H1 (cell line): ENCODE results near the gene PDE1C. TPM values are rescaled to one million over a fixed set of nuclear protein-coding genes. Genes with fewer than 3 reads are reported as not detected.
A peak's percentile ranks its signal among the peaks of the same experiment; 100 is the strongest.

Source experiments
- CTCF ChIA-PET: fragments of 300-600 bp; sonication (Branson Sonifier 250); formaldehyde crosslinking; loops from one replicate; lab custom pipeline; 2021; ENCODE audit not compliant: partially characterized antibody; lab: Charles Lee
- POLR2A ChIA-PET: fragments of 300-600 bp; sonication (Branson Sonifier 250); formaldehyde crosslinking; loops from one replicate; lab custom pipeline; 2021; ENCODE audit warnings: inconsistent platforms; ENCODE audit not compliant: partially characterized antibody; lab: Charles Lee
- DNase-seq, 2 experiments: peaks; one replicate each; pipeline versions ENCODE4 v3.0.0 to v3.0.0-alpha.2; 2010 to 2022; ENCODE audit warnings: low spot score in 2 of 2, low read depth in 1 of 2, mixed read lengths in 1 of 2
- FAIRE-seq: peaks from 2 replicates; lab custom pipeline; 2011; peaks lifted over from hg19 to GRCh38; lab: Jason Lieb, UNC
- H2AFZ ChIP-seq: 2 replicates; pipeline ENCODE4 v1.8.1; 2012; ENCODE audit warnings: low read length, inconsistent platforms
- H2AK5ac ChIP-seq: 2 replicates; pipeline ENCODE4 v1.6.1; 2013; ENCODE audit warnings: low read depth, low read length
- H2BK120ac ChIP-seq: replicated peaks from 2 replicates; pipeline ENCODE3; 2013; ENCODE audit warnings: low read depth, low read length, inconsistent platforms
- H2BK12ac ChIP-seq: 2 replicates; pipeline ENCODE4 v1.6.1; 2013; ENCODE audit warnings: low read depth, low read length
- H2BK15ac ChIP-seq: 2 replicates; pipeline ENCODE4 v1.6.1; 2013; ENCODE audit warnings: low read length
- H2BK20ac ChIP-seq: 2 replicates; pipeline ENCODE4 v1.6.1; 2013; ENCODE audit warnings: low read length
- H2BK5ac ChIP-seq: 2 replicates; pipeline ENCODE4 v1.6.1; 2013; ENCODE audit warnings: low read depth, low read length
- H3K14ac ChIP-seq: 2 replicates; pipeline ENCODE4 v1.6.1; 2013; ENCODE audit warnings: inconsistent platforms; ENCODE audit not compliant: insufficient read length
- H3K18ac ChIP-seq: 2 replicates; pipeline ENCODE4 v1.6.1; 2013; ENCODE audit warnings: low read length; ENCODE audit errors: extremely low read depth
- H3K23ac ChIP-seq: 2 replicates; pipeline ENCODE4 v1.6.1; 2013; ENCODE audit warnings: inconsistent platforms; ENCODE audit not compliant: insufficient read length
- H3K23me2 ChIP-seq: 2 replicates; pipeline ENCODE4 v1.6.1; 2013; ENCODE audit warnings: low read depth, low read length
- H3K27ac ChIP-seq: 2 replicates; pipeline ENCODE4 v1.6.1; 2011; ENCODE audit warnings: low read depth, low read length, inconsistent platforms
- H3K27me3 ChIP-seq, 4 experiments: replicated peaks in 1 of 4; 1 replicate in 1 of 4; 2 replicates in 3 of 4; pipeline versions ENCODE4 v1.6.1 to v1.8.1; 2011 to 2013; ENCODE audit warnings: low read length in 3 of 4, mild to moderate bottlenecking in 3 of 4, inconsistent platforms in 2 of 4, mixed read lengths in 2 of 4, moderate library complexity in 1 of 4; ENCODE audit not compliant: control insufficient read depth in 3 of 4, insufficient read depth in 3 of 4; ENCODE audit errors: extremely low read depth in 1 of 4
- H3K36me3 ChIP-seq, 4 experiments: 2 replicates each; pipeline versions ENCODE4 v1.6.1 to v1.8.1; 2011 to 2013; ENCODE audit warnings: mild to moderate bottlenecking in 4 of 4, low read length in 3 of 4, moderate library complexity in 2 of 4, control low read depth in 1 of 4, inconsistent platforms in 1 of 4; ENCODE audit not compliant: insufficient read depth in 4 of 4, control insufficient read depth in 2 of 4
- H3K4ac ChIP-seq: replicated peaks from 2 replicates; pipeline ENCODE3; 2013; ENCODE audit warnings: low read length, low read depth, mixed read lengths, inconsistent platforms; ENCODE audit not compliant: insufficient read length
- H3K4me1 ChIP-seq, 4 experiments: replicated peaks in 1 of 4; 1 replicate in 1 of 4; 2 replicates in 3 of 4; pipeline versions ENCODE4 v1.6.1 to v1.8.1; 2011 to 2013; ENCODE audit warnings: low read length in 3 of 4, inconsistent platforms in 2 of 4, mixed read lengths in 1 of 4; ENCODE audit not compliant: insufficient read depth in 4 of 4, control insufficient read depth in 3 of 4
- H3K4me2 ChIP-seq, 2 experiments: 2 replicates each; pipeline versions ENCODE4 v1.6.1 to v1.8.1; 2011 to 2013; ENCODE audit warnings: low read depth in 2 of 2, low read length in 2 of 2, control low read depth in 1 of 2, inconsistent platforms in 1 of 2, mild to moderate bottlenecking in 1 of 2; ENCODE audit not compliant: insufficient read depth in 1 of 2
- H3K4me3 ChIP-seq, 4 experiments: fragments of 200-600, 300-600 bp in 1 of 4; sonication (generic), shearing (Covaris generic), sonication (Bioruptor Twin) in 1 of 4; 2 replicates each; pipeline versions ENCODE4 v1.5.1 to v1.8.1; 2011 to 2016; ENCODE audit warnings: low read length in 4 of 4, low read depth in 3 of 4, control low read depth in 2 of 4, inconsistent platforms in 2 of 4, mild to moderate bottlenecking in 2 of 4, mixed read lengths in 1 of 4, moderate library complexity in 1 of 4; ENCODE audit not compliant: insufficient read depth in 2 of 4; ENCODE audit errors: extremely low read depth in 1 of 4
- H3K56ac ChIP-seq: replicated peaks from 2 replicates; pipeline ENCODE3; 2013; ENCODE audit warnings: low read depth, mild to moderate bottlenecking, mixed read lengths, low read length, inconsistent platforms; ENCODE audit not compliant: insufficient read length
- H3K79me1 ChIP-seq: 2 replicates; pipeline ENCODE4 v1.6.1; 2013; ENCODE audit warnings: low read depth, low read length, control low read depth
- H3K79me2 ChIP-seq, 2 experiments: 2 replicates each; pipeline versions ENCODE4 v1.6.1 to v1.8.1; 2012 to 2013; ENCODE audit warnings: low read length in 2 of 2, mild to moderate bottlenecking in 2 of 2, inconsistent platforms in 1 of 2; ENCODE audit not compliant: insufficient read depth in 2 of 2, control insufficient read depth in 1 of 2
- H3K9ac ChIP-seq, 4 experiments: replicated peaks in 1 of 4; 1 replicate in 1 of 4; 2 replicates in 3 of 4; pipeline versions ENCODE4 v1.6.1 to v1.8.1; 2011 to 2013; ENCODE audit warnings: low read depth in 3 of 4, low read length in 3 of 4, control low read depth in 2 of 4, mild to moderate bottlenecking in 2 of 4, moderate library complexity in 2 of 4, inconsistent platforms in 1 of 4; ENCODE audit errors: extremely low read depth in 1 of 4
- H3K9me3 ChIP-seq, 2 experiments: 2 replicates each; pipeline versions ENCODE4 v1.6.1 to v1.8.1; 2012 to 2013; ENCODE audit warnings: mild to moderate bottlenecking in 2 of 2, moderate library complexity in 2 of 2, control low read depth in 1 of 2, inconsistent platforms in 1 of 2, low read depth in 1 of 2, low read length in 1 of 2, mixed read lengths in 1 of 2; ENCODE audit not compliant: insufficient read depth in 2 of 2
- H4K20me1 ChIP-seq, 2 experiments: replicated peaks in 1 of 2; 2 replicates each; pipeline versions ENCODE3 to v1.8.1; 2011 to 2013; ENCODE audit warnings: inconsistent platforms in 2 of 2, low read length in 2 of 2, mild to moderate bottlenecking in 1 of 2; ENCODE audit not compliant: insufficient read depth in 2 of 2, control insufficient read depth in 1 of 2
- H4K5ac ChIP-seq: 2 replicates; pipeline ENCODE4 v1.6.1; 2013; ENCODE audit warnings: low read length, low read depth, mixed read lengths, inconsistent platforms; ENCODE audit not compliant: insufficient read length
- H4K8ac ChIP-seq: 2 replicates; pipeline ENCODE4 v1.8.0; 2013; ENCODE audit warnings: mild to moderate bottlenecking, moderate library complexity, low read length, inconsistent platforms; ENCODE audit not compliant: insufficient read depth; ENCODE audit errors: extremely low read depth
- H4K91ac ChIP-seq: replicated peaks from 2 replicates; pipeline ENCODE3; 2013; ENCODE audit warnings: low read length, mixed read lengths, inconsistent platforms; ENCODE audit not compliant: insufficient read length
- ASH2L ChIP-seq: fragments of 200-600, 300-600 bp; sonication (generic); IDR thresholded peaks from one replicate; pipeline ENCODE4 v1.7.1; 2017; ENCODE audit warnings: low read length
- BACH1 ChIP-seq: IDR thresholded peaks from 2 replicates; pipeline ENCODE4 v1.6.1; 2012; ENCODE audit warnings: low read length, improper control_type of control experiment
- GABPA ChIP-seq: IDR thresholded peaks from 2 replicates; pipeline ENCODE4 v1.6.1; 2011; ENCODE audit warnings: mild to moderate bottlenecking, low read length, moderate library complexity, borderline replicate concordance; ENCODE audit not compliant: insufficient read depth
- JUND ChIP-seq: IDR thresholded peaks from 2 replicates; pipeline ENCODE4 v1.6.1; 2011; ENCODE audit warnings: mild to moderate bottlenecking, improper control_type of control experiment, low read length
- KDM4A ChIP-seq: IDR thresholded peaks from one replicate; pipeline ENCODE4 v1.7.1; 2012; ENCODE audit warnings: low read depth, mild to moderate bottlenecking, moderate library complexity, low read length, inconsistent platforms; ENCODE audit not compliant: severe bottlenecking
- MAX ChIP-seq: IDR thresholded peaks from 2 replicates; pipeline ENCODE4 v1.6.1; 2012; ENCODE audit warnings: inconsistent platforms
- POU5F1 ChIP-seq: IDR thresholded peaks from 2 replicates; pipeline ENCODE4 v1.6.1; 2011; ENCODE audit warnings: low read depth, mild to moderate bottlenecking, low read length, moderate library complexity
- SIN3A ChIP-seq, 2 experiments: IDR thresholded peaks in 1 of 2; conservative IDR thresholded peaks in 1 of 2; 2 replicates each; pipeline ENCODE4 v1.6.1; 2011 to 2012; ENCODE audit warnings: low read length in 2 of 2, improper control_type of control experiment in 1 of 2, low read depth in 1 of 2, mild to moderate bottlenecking in 1 of 2
- WGBS, 2 experiments: shearing (Covaris generic) in 1 of 2; methylation state at CpG; one replicate each; pipeline versions ENCODE4 v1.1.6 to v1.1.7; 2013 to 2015; ENCODE audit warnings: low lambda C conversion rate in 2 of 2, mixed read lengths in 2 of 2, inconsistent platforms in 1 of 2, low coverage in 1 of 2, missing lambda C conversion rate in 1 of 2; ENCODE audit not compliant: insufficient replicate concordance in 2 of 2, insufficient coverage in 1 of 2, insufficient read length in 1 of 2; ENCODE audit errors: extremely low coverage in 1 of 2, missing lambda C conversion rate in 1 of 2; 5-methylcytosine and 5-hydroxymethylcytosine counted together
- long read RNA-seq, 2 experiments: library from RNA in 1 of 2; library from capped mRNA in 1 of 2; stranded (forward); transcript quantifications; one replicate each; pipeline ENCODE4 v2.0.0, GENCODE V29; 2021; ENCODE audit warnings: inconsistent platforms in 1 of 2
- polyA minus RNA-seq, 3 experiments: library from RNA; depleted of rRNA, polyadenylated mRNA; stranded (reverse); fragments of >200 nt; gene quantifications; 1 replicate in 2 of 3; 2 replicates in 1 of 3; pipeline ENCODE4 v1.2.3, GENCODE V29; 2011
- polyA plus RNA-seq, 7 experiments: library from polyadenylated mRNA; depleted of rRNA in 3 of 7; stranded (reverse) in 5 of 7; unstranded in 2 of 7; fragments of >200 nt in 5 of 7; fragments of 200-250 nt in 2 of 7; gene quantifications; 1 replicate in 5 of 7; 2 replicates in 1 of 7; 4 replicates in 1 of 7; pipeline versions ENCODE4 v1.2.1 to v1.2.3, GENCODE V29; 2011 to 2013; ENCODE audit warnings: missing spikeins in 2 of 7, mixed read lengths in 2 of 7
- total RNA-seq: library from RNA; stranded (reverse); fragmentation: NEBNext Ultra II Directional; extraction: Animal tissue kit (Norgen Biotek cat#: 25700); gene quantifications from 2 replicates; pipeline ENCODE4 v1.2.1, GENCODE V29; 2021

Gene PDE1C
- total RNA-seq: 0.67 and 1.1 TPM in 2 replicates
- polyA plus RNA-seq (2011; rRNA removed): 0.06 and 0.11 TPM in 2 replicates
- 0.21 TPM for polyA plus RNA-seq (2011; cell fraction: cytosol; rRNA removed)
- 0.23 TPM for polyA plus RNA-seq (2011; cell fraction: nucleus; rRNA removed)
- 0.13 to 0.26 TPM (median 0.19 TPM) in 4 replicates for polyA plus RNA-seq (2012, experiment 1 of 2)
- polyA plus RNA-seq (2012, experiment 2 of 2): not detected
- polyA plus RNA-seq (2013, experiment 1 of 2): 0.20 TPM
- 0.26 TPM for polyA plus RNA-seq (2013, experiment 2 of 2)
- polyA minus RNA-seq (2011; rRNA and poly(A)+ RNA removed): 0.73 and 3.3 TPM in 2 replicates
- 0.15 TPM for polyA minus RNA-seq (2011; cell fraction: cytosol; rRNA and poly(A)+ RNA removed)
- 1.3 TPM for polyA minus RNA-seq (2011; cell fraction: nucleus; rRNA and poly(A)+ RNA removed)
- long read RNA-seq, experiment 1: 0 reads
- long read RNA-seq, experiment 2: 0 reads

DNA sequence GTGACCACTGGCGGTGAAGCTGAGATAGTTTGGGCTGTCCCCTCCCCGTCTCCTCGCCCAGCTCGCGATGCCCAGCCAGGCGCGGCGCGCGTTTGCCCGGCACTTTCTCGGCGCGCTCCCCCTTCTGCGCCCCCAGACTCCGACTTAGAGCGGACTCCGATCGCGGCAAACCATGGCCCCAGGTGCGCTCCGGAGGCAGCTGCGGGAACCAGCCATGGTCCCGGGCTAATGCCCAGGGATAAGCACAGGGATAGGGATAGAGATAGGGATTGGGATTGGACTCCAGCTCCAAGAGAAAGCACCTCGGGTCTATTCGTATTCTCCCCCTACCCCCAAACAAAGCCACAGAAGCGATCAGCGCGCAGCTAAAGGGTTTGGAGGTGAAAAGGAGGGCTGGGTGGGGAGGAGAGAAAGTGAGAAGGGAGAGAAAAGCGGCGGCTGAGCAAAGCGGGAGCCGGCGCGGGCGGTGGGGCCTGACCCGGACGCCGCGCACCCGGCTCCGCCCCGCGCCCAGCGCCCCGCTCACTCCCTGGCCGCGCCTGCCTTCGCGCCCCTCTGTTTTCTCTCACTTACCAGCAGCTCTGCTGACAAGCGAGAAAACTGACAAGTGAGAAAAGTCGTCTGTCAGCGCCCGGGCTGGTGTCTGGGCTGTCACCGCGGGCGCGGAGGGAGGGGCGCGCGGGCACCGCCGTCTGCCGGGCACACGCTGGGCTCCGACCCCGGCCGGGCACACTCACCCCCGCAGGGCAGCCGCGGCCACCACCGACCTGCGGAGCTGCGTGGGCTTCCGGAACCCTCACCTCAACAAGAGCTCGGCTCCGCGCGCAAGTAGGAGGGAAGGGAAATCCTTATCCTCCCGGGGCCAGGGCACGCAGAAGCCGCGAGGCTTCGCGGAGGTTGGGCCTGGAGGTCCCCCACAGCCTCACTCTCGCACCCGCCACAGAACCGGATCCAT, at the start of gene PDE1C:
TSS of gene PDE1C (minus strand) at position 2 of the 955 bp plus-strand sequence.
- Histone ChIP-seq H4K8ac (no peak within 1 kb of the TSS), H4K91ac (no peak within 1 kb of the TSS), H3K79me1 (no peaks in the 10 kb centered on the region), H3K56ac (no peak within 1 kb of the TSS), H2BK15ac (no peak within 1 kb of the TSS), H3K14ac (no peak within 1 kb of the TSS), H2BK12ac (no peak within 1 kb of the TSS), H4K20me1 (no peaks in the 10 kb centered on the region), H2AK5ac (no peak within 1 kb of the TSS), H3K9me3 (no peaks in the 10 kb centered on the region), H3K18ac (no peak within 1 kb of the TSS), H2BK20ac (no peak within 1 kb of the TSS), H3K4me2 (peak within 1 kb of the TSS; percentile 83 to 94), H4K5ac (no peak within 1 kb of the TSS), H3K4me1 (no peaks in the 10 kb centered on the region; a peak in 1 of 7 replicates), H3K4ac (no peak within 1 kb of the TSS), H2BK5ac (no peak within 1 kb of the TSS), H3K27me3 (peaks cover 28 to 52% (median 44%) of the 10 kb centered on the region in 4 experiments), H2AFZ (peak within 1 kb of the TSS; percentile 89), H3K79me2 (no peaks in the 10 kb centered on the region), H3K36me3 (no peaks in the 10 kb centered on the region), H3K9ac (no peak within 1 kb of the TSS; a peak in 1 of 7 replicates), H3K23ac (no peak within 1 kb of the TSS), H3K4me3 (peak within 1 kb of the TSS; percentile 63 to 86 (median 64)), H3K27ac (no peak within 1 kb of the TSS), H3K23me2 (peaks cover 10% of the 10 kb centered on the region; the same call in 1 of the 2 replicates), H2BK120ac (no peak within 1 kb of the TSS)
- POLR2A ChIA-PET: interaction anchor here (1.1 to 1.3 kb wide), 2 partner anchors 8 to 11 kb away, joined by 3 to 4 read pairs; no protein-coding TSS in a partner anchor
- DNase-seq (peak in 1 of 2 experiments; percentile 70), FAIRE-seq (no peak)
- CTCF ChIA-PET: interaction anchor here (0.8 to 1.3 kb wide), 6 partner anchors 9 to 288 kb away, joined by 3 to 5 read pairs (median 3); no protein-coding TSS in a partner anchor
- 2% methylated on average over 61 of the region's 88 CpGs; no CpG with 5 or more reads in 1 of the 2 experiments for WGBS, 2 experiments
- TF ChIP-seq JUND: no peak
- TF ChIP-seq GABPA: no peak
- peak; percentile 81; a peak in 2 of 4 replicates for TF ChIP-seq SIN3A (conservative IDR thresholded peaks at IDR 0.05 in 1 of 2, IDR thresholded peaks at IDR 0.05 in 1 of 2; ENCODE audit: low read depth in 1 of 2, low read length in 2 of 2)
- TF ChIP-seq MAX: peak; percentile 21
- TF ChIP-seq POU5F1: no peak
- TF ChIP-seq KDM4A: peak; percentile 61
- TF ChIP-seq ASH2L: peak; percentile 94
- no peak for TF ChIP-seq BACH1
